DMS79 (cell line): Measurements from ENCODE around the gene TNFSF4.
"Not testable (repeated sequence)": the region's sequence is repeated elsewhere in the genome, so short reads cannot be mapped to it uniquely, and the experiment has no call there.

Experiments
- DNase-seq: peaks from one replicate; lab custom pipeline; 2025; lab: John Stamatoyannopoulos, UW

Gene TNFSF4

GRCh38 chr1:173164178-173164577 is 43.0 kb downstream of the TNFSF4 start:
- no peak for DNase-seq

DNA sequence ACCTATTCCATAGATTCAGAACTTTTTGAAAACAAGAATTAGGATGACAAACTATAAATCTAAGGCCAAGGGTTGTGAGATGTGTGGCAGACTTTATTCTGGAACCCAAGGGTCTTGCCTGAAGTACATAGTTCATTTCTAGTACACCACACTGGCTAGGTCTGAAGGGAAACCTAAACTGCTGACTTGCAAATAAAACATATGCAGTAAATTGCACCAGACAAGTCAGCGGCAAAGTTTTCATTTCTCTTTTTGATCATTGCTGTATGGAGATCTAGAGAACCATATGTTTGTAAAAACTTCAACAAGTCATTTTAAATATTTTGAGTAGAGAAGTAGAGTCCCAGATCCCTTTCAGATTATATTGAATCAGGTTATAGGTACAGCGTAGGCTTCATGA is 43.9 kb downstream of the TNFSF4 start:
- no peak for DNase-seq

- no peak for DNase-seq
These were observed 44.5 kb downstream of the TNFSF4 start for GRCh38 chr1:173162601-173163000.

DNA sequence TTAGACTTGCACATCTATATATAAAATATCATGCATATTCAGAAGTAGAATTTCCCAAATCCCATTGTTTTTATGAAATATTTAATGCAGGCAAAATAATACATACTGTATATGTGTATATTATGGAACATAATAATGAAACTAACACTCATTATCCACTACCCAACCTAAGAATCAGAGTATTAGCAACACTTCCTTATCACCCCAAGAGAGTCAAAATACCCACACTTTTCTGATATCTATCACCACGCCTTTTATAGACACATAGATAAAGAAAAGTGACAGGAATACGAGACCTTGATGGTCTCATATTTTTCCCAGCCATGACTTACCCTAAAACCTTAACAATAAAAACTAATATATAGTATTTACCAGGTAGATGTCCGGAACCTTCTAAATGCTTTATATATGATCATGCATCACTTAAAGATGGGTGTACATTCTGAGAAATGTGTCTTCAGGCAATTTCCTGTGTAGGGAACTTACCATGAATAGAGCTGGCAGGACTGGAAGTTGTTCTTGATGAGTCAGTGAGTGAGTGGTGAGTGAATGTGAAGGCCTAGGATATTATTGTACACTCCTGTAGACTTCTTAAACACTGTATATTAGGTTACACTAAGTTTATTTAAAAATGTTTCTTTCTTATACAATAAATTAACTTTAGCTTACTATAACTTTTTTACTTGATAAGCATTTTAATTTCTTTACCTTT is 45.5 kb downstream of the TNFSF4 start:
- no peak for DNase-seq

DNA sequence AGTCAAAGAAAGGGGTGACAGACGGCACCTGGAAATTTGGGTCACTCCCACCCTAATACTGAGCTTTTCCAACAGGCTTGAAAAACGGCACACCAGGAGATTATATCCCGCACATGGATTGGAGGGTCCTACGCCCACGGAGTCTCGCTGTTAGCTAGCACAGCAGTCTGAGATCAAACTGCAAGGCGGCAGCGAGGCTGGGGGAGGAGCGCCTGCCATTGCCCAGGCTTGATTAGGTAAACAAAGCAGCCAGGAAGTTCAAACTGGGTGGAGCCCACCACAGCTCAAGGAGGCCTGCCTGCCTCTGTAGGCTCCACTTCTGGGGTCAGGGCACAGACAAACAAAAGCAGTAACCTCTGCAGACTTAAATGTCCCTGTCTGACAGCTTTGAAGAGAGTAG is 53.2 kb downstream of the TNFSF4 start:
- not testable (repeated sequence) for DNase-seq

DNA sequence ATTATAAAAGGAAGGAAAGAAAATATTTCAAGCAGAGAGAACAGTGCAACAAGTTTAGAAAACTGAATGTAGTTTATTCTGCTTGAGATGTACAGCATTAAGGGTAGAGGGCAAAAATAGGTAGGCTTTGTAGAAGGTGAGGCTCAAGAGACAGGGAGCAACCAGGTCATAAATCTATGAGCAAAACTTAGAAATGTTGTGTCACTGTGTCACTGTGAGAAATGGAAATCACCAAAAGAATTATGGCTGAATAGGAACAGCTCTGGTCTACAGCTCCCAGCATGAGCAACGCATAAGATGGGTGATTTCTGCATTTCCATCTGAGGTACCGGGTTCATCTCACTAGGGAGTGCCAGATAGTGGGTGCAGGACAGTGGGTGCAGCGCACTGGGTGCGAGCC is 53.6 kb downstream of the TNFSF4 start:
- DNase-seq, result no peak

GRCh38 chr1:173152598-173152997 is 54.5 kb downstream of the TNFSF4 start:
- no peak for DNase-seq

DNA sequence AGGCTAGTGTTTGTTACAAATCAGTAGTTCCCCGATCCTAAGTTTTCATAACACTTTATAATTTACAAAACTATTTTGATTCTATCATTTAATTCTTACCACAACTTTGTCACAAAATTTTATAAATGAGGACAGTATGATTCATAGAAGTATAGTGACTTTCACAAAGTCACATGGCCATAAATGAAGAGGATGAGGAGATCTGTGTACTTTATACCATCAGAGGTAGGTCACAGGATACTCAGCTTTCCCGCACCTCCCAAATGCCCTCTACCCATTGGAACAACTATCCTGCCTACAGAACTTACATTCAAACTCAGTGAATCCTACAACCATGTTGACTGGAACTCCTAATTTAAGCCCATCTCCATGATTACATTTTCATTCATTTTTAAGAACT is 56.3 kb downstream of the TNFSF4 start:
- DNase-seq, result no peak

- DNase-seq, result no peak
These were observed 57.2 kb downstream of the TNFSF4 start for GRCh38 chr1:173149887-173150286.

DNA sequence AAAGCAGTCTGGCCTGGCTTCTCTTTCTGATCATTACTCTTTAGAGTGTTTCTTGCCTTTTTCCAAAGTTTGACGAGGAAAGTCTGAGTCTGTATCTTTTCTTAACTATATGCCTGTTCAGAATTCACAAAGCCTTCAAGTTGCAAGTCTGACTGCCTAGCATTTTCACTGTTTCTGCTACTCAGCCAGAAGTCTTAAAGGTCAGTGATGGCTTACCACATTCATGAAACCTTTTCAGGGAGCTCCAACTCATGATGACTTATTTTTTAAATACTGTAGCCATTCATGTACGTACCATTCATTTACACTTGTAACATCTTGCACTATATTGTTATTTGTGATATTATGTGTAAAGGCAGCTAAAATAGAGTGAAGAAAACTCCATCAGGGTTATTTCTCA is 58.2 kb downstream of the TNFSF4 start:
- DNase-seq, result no peak

GRCh38 chr1:173148545-173148944 is 58.6 kb downstream of the TNFSF4 start:
- DNase-seq, result no peak

- no peak for DNase-seq
These were observed 66.4 kb downstream of the TNFSF4 start for GRCh38 chr1:173140733-173141132.

DNA sequence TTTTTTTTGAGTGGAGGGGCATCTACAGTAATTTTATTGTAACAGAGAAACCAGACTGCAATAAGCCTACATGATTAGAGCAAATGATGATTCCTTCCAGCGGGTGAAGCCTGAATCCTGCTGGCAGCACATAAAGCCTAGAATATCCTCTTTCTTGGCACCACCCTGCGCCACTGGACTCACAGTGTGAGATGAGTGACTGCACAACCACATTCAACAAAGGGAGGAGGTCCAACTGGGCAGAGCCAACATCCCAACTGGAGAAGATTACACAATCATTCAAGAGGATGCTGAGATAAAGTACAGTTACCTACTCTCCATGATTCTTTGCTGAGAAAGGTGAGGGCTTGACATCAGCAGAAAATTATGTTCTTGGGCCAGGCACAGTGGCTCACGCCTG is 67.4 kb downstream of the TNFSF4 start:
- DNase-seq, result no peak

GRCh38 chr1:173137107-173137706 is 69.9 kb downstream of the TNFSF4 start:
- DNase-seq, result no peak

- no peak for DNase-seq
These were observed 72.3 kb downstream of the TNFSF4 start for GRCh38 chr1:173134800-173135199.

DNA sequence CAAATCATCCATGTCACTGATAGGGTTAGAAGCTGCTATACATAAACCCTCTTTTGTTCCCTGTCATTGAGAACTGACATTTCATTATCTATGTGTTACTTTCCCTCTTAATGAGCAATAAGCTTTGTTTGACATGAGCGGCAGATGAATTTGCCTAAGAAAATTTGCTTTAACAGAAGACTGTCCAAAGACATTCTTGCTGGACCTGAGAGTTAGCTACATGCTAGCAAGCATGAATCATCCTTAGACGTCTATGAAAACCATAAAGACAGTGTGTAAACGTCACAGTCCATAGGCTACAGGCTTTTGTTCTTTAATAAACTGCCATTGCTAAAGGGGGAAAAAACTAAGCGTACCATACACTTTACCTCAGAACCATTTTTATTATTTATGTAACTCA is 73.1 kb downstream of the TNFSF4 start:
- DNase-seq, result no peak
